Measurements from ENCODE around the gene HHIPL1.

Gene HHIPL1

DNA sequence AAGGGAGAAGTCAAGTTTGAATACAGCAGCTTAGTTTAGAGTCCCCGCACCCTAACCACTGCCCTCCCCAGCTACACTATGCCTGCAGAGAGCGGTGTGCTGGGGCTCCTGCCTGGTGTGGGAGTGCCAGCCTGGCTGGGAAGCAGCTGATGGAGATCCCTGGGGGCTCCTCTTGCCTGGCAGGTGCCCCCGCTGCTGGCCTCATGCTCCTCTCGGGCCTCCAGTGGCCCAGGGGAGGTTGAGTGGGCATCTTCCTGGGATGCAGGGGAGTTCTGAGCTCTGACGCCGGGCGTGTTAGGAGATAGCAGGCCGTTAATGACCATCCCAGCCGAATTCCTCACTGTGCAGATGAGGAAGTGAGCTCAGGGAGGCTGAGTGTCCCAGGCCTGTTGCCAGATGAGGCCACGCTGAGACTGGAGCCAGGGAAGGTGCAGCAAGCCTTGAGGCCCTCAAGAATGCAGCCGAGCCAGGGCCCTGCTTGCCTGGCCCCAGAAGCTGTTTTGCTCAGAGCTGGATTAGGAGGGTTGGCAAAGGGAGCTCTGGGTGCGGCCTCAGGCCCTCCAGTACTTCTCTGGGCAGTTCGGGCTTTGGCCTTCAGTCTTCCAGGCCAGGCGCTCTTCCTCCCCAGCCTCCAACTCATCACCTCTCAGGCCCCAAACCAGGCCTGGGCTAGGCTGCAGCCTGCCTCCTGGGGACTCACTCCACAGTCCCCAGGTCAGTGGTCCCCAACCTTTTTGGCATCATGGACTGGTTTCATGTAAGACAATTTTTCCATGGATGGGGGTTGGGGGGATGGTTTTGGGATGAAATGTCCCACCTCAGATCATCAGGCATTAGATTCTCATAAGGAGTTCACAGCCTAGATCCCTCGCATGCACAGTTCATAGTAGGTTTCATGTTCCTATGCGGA lies 32.6 kb downstream of the HHIPL1 start:
- DNase-seq, result no peak

DNA sequence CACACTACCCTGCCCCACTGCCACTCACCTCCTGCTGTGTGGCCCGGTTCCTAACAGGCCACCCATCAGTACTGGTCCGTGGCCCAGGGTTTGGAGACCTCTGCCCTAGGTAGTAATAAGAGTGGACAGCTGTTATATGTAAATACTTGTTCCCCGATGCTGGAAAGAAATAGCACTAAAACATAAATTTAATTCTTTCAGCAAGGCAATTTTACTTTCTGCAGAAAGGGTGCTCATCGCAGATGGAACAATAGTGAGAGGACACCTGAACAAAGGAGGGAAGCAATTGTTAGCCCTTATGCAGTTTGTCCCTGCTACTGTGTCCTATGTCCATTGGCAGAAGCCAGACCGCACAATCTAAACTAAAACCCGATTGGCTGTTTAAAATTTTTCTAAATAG lies 33.3 kb downstream of the HHIPL1 start:
- no peak for DNase-seq

DNA sequence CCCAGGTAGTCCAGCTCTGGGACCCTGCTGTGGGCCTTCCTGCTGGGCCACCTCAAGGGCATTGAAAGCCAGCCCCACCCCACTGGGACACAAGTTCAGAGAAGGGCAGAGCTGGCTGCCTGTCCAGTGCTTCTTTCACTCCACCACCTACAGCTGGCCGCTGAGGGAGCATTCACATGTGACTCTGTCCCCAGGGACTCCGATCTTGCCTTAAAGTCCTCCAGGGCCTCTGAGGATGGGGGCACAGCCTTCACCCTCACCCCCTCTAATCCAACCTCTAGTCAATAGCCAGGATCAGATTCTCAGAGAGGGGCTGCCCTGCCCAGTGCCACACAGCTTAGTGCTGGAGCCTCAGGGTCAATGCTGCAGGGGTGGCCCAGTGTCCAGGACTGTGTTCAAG lies 34.2 kb downstream of the HHIPL1 start:
- no peak for DNase-seq

GRCh38 chr14:99679543-99679942 lies 34.6 kb downstream of the HHIPL1 start:
- no peak for DNase-seq

DNA sequence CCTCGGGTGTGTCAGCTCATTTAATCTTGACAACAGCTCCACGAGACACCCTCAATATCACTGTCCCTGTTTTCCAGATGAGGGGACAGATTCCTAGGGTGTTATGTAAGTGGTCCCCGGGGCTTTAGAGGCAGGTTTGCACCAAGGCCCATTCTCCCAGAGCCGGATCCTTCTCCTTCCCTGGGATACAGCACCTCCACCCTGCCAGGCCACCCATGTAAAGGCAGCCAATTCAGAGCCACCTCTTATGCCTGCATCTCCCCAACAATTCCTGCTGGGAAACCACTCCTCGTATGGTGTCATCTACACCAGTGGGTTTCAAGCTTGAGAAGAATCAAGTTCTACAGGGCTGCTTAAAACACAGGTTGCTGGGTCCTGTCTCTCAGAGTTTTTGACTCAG lies 35.1 kb downstream of the HHIPL1 start:
- no peak for DNase-seq

GRCh38 chr14:99681101-99681831 lies 36.3 kb downstream of the HHIPL1 start:
- DNase-seq, result no peak

- DNase-seq, result no peak
Measured at GRCh38 chr14:99681832-99682148, 36.9 kb downstream of the HHIPL1 start.

GRCh38 chr14:99682809-99683618 lies 38.1 kb downstream of the HHIPL1 start:
- DNase-seq, result peak; percentile 83

GRCh38 chr14:99683619-99684409 lies 38.9 kb downstream of the HHIPL1 start, which contains the start of gene CYP46A1:
CYP46A1 (plus strand) TSS chr14:99684298; CDS start chr14:99684418, 120 bp downstream.
- peak; percentile 100 for DNase-seq

GRCh38 chr14:99684410-99684934 lies 39.5 kb downstream of the HHIPL1 start:
- DNase-seq, result no peak

DNA sequence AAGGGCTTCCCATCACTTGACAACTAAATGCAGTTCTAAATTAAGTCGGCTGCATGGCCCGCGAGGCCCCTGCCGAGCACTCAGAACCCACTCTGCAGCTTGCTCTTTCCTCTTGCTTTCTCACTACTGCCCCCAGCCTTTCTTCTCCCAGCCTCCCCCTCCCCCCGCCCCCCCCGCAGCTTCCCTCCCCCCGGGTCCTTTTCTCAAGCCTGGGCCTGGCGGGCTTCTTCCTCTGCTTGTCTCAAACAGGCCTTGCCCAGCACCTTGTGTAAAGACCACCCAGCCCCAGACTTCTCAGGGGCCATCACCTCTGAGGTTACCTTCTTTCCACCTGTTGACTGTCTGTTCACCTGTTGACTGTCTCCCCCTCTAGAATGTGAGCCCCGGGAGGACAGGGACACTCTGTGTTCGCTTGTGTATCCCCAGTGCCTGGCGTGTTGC lies 40.2 kb downstream of the HHIPL1 start:
- no peak for DNase-seq

GRCh38 chr14:99685596-99685995 lies 40.7 kb downstream of the HHIPL1 start:
- DNase-seq, result no peak

DNA sequence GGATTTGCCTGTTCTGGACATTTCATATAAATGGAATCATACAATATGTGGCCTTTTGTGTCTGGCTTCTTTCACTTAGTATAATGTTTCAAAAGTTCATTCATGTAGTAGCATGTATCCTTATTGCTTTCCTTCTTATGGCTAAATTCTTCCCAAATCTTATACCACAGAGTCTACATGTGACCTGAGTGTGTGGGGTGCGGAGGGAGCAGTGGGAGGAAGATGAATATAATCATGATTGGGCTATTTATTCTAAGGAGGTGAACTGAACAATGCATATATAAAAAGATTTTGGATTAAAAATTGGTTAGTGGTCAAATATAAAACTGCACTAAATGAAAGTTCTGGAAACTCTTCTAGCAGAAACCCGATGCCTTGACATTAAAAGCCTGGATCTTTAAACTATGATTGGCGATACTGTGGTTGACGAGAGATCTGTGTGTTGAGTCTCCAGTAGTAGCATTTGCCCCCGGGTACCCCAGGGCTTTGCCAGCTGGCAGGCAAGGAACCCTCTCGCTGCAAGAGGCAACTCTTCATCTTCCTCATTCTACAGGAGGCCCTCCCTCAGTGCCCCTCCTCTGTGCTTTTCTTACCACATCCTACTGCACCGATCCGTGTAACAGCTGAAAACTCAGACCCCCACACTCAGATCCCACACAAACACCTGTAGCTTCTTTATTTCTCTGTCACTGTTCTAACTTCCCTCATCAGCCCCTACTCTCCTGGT lies 41.8 kb downstream of the HHIPL1 start:
- DNase-seq, result no peak

DNA sequence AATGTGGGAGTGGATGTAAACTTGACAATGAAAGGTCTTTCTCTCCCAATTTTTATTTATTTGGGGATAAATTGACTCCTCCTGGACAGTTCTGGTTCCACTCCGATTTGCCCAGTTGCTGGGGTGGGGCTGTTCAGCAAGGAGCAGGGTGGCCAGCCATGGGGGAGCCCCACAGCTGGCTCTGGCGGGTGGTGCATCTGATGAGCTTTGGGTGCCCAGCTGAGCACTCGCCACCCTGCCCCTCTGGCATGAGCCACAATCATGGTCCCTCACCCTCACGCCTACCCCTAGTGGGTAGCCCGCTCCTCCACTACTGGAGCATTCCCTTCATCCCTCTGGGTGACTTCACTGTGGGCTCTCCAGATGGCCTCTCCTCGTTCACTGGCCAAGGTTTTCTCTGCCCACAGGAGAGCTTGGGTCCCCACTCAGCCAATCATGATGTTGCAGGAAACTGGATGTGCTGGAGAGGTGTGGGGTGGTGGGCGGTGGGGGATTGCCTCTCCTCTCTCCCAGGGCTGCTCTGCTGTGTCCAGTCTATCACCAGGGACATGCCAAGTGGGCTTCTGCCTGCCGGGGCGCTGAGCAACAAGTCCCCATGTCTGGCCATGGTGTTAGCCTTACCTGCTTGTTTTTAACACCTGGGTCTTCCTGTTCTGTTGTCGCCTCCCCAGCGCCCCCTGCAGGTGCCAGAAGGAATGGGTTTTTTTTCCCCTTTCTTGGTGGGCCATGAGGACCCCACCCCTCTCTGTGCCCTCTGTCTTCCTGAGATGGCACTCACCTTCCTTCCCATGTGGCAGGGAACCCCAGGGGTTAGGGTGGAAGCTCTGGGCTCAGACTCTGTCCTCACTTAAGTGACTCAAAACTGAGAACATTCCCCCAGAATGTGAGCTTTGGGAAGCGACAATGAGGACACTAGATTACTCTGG lies 42.6 kb downstream of the HHIPL1 start:
- DNase-seq, result peak; percentile 37

DNA sequence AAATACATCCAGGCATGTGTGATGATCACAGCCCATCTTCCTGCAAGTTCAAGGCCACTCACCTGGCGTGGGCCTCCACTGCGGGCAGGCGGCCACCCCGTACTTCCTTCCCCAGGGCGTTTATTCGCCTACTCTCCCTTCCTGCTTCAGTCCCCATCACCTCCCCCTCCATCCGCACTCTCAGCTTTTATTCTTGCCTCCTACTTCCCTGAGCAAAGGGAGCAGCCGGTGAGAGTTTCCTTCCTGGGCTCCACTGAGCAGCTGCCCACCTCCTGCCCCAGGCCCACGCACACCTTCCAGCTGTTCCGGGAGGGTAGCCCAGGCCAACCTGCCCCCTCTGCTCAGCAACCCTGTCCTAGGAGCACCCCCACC lies 43.3 kb downstream of the HHIPL1 start:
- DNase-seq, result no peak

DNA sequence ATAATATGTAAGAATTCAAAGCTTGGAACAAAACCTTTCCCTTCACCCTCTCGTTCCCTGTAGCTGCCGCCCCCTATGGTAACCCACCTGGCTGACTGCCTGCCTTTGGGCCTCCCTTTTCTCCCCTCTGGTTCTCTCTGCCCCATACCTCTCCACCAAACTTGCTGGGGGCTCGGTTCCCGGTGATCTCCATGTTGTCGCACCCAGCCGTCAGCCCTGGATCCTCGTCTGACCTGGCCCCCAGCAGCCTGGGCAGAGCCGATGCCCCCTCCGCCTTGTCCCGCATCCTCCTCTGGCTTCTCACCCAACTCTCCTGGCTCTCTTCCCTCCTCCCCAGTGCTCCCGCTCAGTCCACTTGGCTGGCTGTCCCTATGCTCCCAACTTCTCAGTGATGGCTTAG lies 43.7 kb downstream of the HHIPL1 start:
- DNase-seq, result no peak

DNA sequence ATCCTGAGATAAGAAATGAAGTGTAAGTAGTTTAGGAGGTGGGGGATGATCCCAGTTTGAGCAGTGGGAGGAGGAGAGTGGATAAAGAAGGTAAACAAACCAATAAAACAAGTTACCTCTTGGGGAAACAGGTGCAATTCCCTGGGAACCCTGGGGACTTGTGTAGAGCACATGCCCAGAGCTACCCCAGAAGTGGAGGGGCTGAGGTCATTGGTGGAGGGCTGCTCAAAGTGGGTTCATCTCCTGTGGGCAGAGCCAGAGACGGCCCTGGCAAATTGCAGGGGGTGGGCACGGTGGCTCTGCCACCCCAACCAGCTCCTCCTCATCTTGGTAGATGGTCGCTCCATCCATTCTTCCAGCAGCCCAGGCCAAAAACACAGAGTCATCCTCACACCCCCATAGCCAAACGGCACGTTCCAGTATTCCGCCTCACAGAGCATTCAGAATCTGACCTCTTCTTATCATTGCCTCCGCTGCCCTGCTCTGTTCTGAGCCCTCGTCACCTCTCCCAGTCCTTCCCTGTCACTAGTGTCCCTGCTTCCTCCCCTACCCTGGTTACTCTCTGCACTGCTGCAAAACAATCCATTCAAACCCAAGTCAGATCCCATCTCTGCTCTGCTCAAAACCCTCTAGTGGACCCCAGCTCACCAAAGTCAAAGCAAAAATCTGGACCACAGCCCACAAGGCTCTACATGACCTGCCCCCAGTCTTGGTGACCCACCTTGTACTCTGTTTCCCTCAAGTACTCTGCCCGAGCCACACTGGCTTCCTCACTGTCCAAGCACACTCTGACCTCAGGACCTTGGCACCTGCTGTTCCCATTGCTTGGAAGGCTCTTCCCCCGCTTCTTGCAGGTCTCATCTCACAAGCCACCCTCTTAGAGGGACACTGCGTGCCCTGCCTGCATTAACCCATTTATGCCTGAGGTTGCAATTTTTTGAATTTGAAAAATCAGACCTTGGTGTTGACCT lies 44.6 kb downstream of the HHIPL1 start:
- no peak for DNase-seq

GRCh38 chr14:99690636-99691035 lies 45.7 kb downstream of the HHIPL1 start:
- no peak for DNase-seq

All from activated CD8-positive, alpha-beta memory T cell treated with anti-CD3 and anti-CD28 coated beads, Interleukin-2, amount 50 U/mL, for 4 hours (primary cell).